Muscle layer of colon (tissue), 2 donors: ENCODE results near the gene MXRA7.
"Not testable (repeated sequence)": the region's sequence is repeated elsewhere in the genome, so short reads cannot be mapped to it uniquely, and the experiment has no call there.

Experiments
- H3K27ac ChIP-seq: one replicate; pipeline ENCODE4 v1.7.0; 2013; ENCODE audit warnings: low read depth, mild to moderate bottlenecking, low read length, moderate library complexity
- H3K27me3 ChIP-seq, 2 donors: one replicate each; pipeline ENCODE4 v1.7.0; 2013; ENCODE audit warnings: low read length in 2 of 2, mild to moderate bottlenecking in 2 of 2; ENCODE audit not compliant: insufficient read depth in 2 of 2, control insufficient read depth in 1 of 2
- H3K36me3 ChIP-seq: one replicate; pipeline ENCODE4 v1.7.0; 2013; ENCODE audit warnings: mild to moderate bottlenecking, low read length; ENCODE audit not compliant: insufficient read depth
- H3K4me1 ChIP-seq: one replicate; pipeline ENCODE4 v1.7.0; 2013; ENCODE audit warnings: mild to moderate bottlenecking, low read length; ENCODE audit not compliant: insufficient read depth
- H3K4me3 ChIP-seq, 2 donors: one replicate each; pipeline ENCODE4 v1.7.0; 2013; ENCODE audit warnings: low read length in 2 of 2, low read depth in 1 of 2, mild to moderate bottlenecking in 1 of 2, moderate library complexity in 1 of 2
- H3K9ac ChIP-seq: one replicate; pipeline ENCODE4 v1.7.0; 2013; ENCODE audit warnings: low read length
- H3K9me3 ChIP-seq: one replicate; pipeline ENCODE4 v1.7.0; 2013; ENCODE audit warnings: mild to moderate bottlenecking, low read length
- donor health status: abdominal sarcoma.
- donor health status: Adenocarcinoma of cecum.

The MXRA7 gene

GRCh38 chr17:76712321-76712720 lies 1.6 kb upstream of the MXRA7 start:
- peaks cover 50% of the 10 kb centered on the region for H3K4me1 ChIP-seq
- H3K9me3 ChIP-seq, H3K9ac ChIP-seq, H3K4me3 ChIP-seq, H3K27ac ChIP-seq, H3K27me3 ChIP-seq: not testable (repeated sequence)
- peaks cover 30% of the 10 kb centered on the region for H3K36me3 ChIP-seq

- H3K27me3 ChIP-seq, H3K36me3 ChIP-seq, H3K9me3 ChIP-seq: not testable (repeated sequence)
- H3K9ac ChIP-seq = peak overlapping the region; percentile 91
- peak overlapping the region; percentile 57 to 60 for H3K4me3 ChIP-seq
- peak overlapping the region; percentile 96 for H3K27ac ChIP-seq
- H3K4me1 ChIP-seq = peaks cover 52% of the 10 kb centered on the region
These were observed 558 bp downstream of the MXRA7 start for GRCh38 chr17:76709951-76710862.

DNA sequence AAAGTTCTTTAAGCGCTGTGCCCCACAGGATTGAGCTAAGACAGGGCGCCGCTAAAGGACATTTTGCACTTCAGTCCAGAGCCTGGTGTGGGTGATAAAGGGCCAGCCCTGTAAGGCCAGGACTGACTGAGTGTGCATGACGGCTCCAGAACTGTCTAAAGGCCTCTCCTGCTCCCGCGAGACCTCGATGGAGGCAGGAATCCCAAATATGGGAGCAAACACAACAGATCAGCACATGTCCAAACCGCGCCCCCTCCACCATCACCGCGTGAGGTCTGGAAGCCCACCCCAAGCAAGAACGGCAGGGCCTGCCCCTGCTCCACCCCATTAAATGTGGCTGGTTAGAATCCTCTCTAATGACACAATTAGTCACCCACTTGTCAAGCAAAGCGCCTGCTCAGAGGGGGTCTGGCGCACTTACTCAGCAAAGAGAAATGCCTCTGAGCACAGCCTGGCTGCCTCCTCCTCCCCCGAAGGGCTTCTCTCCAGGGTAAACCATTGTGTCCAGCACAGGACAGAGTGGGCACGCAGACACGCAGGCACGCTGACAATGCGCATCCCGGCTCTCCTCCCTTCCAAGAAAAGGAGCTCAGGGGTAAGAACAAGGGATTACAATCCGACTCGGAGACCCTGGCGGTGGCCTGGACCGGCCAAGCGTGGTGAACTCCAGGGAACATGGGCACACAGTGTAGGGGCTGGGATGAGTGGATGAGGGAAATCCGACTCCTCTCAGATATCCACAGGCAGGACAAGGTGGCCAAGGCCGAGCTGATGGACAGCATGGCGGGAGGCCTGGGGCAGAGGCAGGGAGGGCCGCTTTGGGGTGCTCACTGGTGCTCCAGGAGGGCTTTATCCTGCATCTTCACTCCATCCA lies 1.5 kb downstream of the MXRA7 start:
- peak overlapping the region; percentile 57 to 60 for H3K4me3 ChIP-seq

GRCh38 chr17:76707985-76708807 lies 2.6 kb downstream of the MXRA7 start:
- Histone ChIP-seq H3K9ac (peak overlapping the region; percentile 78), H3K4me1 (peaks cover 54% of the 10 kb centered on the region), H3K4me3 (peak overlapping the region in 1 of 2 donors; percentile 57)

More for the DNA sequence above, 1.5 kb downstream of the MXRA7 start:
- Histone ChIP-seq H3K9ac (peak overlapping the region; percentile 91), H3K4me1 (peaks cover 51% of the 10 kb centered on the region), H3K36me3 (peaks cover 6% of the 10 kb centered on the region), H3K27me3 (no peaks in the 10 kb centered on the region), H3K9me3 (no peaks in the 10 kb centered on the region), H3K27ac (peak overlapping the region; percentile 96)

GRCh38 chr17:76706817-76707216 lies 3.9 kb downstream of the MXRA7 start:
- H3K36me3 ChIP-seq = no peaks in the 10 kb centered on the region
- no peaks in the 10 kb centered on the region for H3K27me3 ChIP-seq
- H3K27ac ChIP-seq = peak overlapping the region; percentile 0
- peaks cover 61% of the 10 kb centered on the region for H3K4me1 ChIP-seq
- H3K4me3 ChIP-seq = no peak overlapping the region
- H3K9ac ChIP-seq = no peak overlapping the region
- no peaks in the 10 kb centered on the region for H3K9me3 ChIP-seq

More at GRCh38 chr17:76707985-76708807, 2.6 kb downstream of the MXRA7 start:
- Histone ChIP-seq H3K36me3 (peaks cover 6% of the 10 kb centered on the region), H3K27me3 (no peaks in the 10 kb centered on the region), H3K9me3 (no peaks in the 10 kb centered on the region), H3K27ac (peak overlapping the region; percentile 96)

GRCh38 chr17:76704805-76705204 lies 6.0 kb downstream of the MXRA7 start:
- no peaks in the 10 kb centered on the region for H3K27me3 ChIP-seq
- no peaks in the 10 kb centered on the region for H3K36me3 ChIP-seq
- H3K9ac ChIP-seq = no peak overlapping the region
- H3K4me1 ChIP-seq = peaks cover 73% of the 10 kb centered on the region
- no peak overlapping the region for H3K4me3 ChIP-seq
- peak overlapping the region; percentile 74 for H3K27ac ChIP-seq
- no peaks in the 10 kb centered on the region for H3K9me3 ChIP-seq

DNA sequence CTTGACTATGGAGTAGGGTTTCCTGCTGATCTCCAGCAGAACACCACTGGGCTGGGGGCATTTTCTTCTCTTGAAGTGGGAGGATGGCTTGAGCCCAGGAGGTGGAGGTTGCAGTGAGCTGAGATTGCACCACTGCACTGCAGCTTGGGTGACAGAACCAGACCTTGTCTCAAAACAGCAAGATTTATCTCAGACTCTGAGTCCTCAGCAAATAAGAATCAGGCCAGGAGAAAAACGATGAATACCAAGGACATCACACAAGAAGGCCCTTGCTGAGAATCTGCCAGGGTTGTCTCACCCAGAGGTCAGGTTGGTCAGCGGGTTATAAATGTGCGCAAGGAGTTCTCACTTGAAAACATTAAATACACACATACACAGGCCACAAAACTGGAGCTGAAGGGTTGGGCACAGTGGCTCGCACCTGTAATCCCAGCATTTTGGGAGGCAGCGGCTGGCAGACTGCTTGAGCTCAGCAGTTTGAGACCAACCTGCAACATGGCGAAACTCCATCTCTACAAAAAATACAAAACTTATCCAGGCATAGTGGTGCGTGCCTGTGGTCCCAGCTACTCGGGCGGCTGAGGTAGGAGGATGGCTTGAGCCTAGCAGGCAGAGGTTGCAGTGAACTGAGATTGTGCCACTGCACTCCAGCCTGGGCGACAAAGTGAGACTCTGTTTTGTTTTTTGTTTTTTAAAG lies 7.7 kb downstream of the MXRA7 start:
- Histone ChIP-seq H3K4me3 (no peak overlapping the region), H3K9me3 (no peaks in the 10 kb centered on the region), H3K9ac (no peak overlapping the region), H3K27ac (no peak overlapping the region), H3K36me3 (no peaks in the 10 kb centered on the region), H3K4me1 (peaks cover 80% of the 10 kb centered on the region), H3K27me3 (no peaks in the 10 kb centered on the region)

DNA sequence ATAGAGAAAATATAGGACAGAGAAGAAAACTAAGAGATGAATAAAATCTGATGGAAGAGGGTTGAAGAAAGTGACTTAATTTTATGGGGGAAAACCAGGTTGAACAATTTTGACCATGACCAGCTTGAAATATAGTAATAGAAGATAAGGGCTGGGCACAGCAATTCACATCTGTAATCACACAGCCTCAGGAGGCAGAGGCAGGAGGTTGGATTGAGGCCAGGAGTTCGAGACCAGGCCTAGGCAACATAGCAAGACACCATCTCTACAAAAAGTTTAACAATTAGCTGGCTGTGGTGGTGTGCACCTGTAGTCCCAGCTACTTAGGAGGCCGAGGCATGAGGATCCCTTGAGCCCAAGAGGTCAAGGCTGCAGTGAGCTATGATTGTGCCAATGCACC lies 8.7 kb downstream of the MXRA7 start:
- Histone ChIP-seq H3K27ac (peak overlapping the region; percentile 92), H3K4me3 (no peak overlapping the region), H3K4me1 (peaks cover 80% of the 10 kb centered on the region), H3K9me3 (no peaks in the 10 kb centered on the region), H3K27me3 (no peaks in the 10 kb centered on the region), H3K36me3 (no peaks in the 10 kb centered on the region), H3K9ac (peak overlapping the region; percentile 73)

- Histone ChIP-seq H3K4me3 (peak overlapping the region; percentile 15 to 49), H3K4me1 (peaks cover 80% of the 10 kb centered on the region), H3K27ac (peak overlapping the region; percentile 92), H3K9ac (peak overlapping the region; percentile 73), H3K9me3 (no peaks in the 10 kb centered on the region), H3K27me3 (no peaks in the 10 kb centered on the region), H3K36me3 (no peaks in the 10 kb centered on the region)
These were observed 9.2 kb downstream of the MXRA7 start for GRCh38 chr17:76701471-76701967.

GRCh38 chr17:76700617-76701470 lies 9.9 kb downstream of the MXRA7 start:
- H3K4me3 ChIP-seq = peak overlapping the region; percentile 15 to 49
- no peaks in the 10 kb centered on the region for H3K36me3 ChIP-seq
- peak overlapping the region; percentile 73 for H3K9ac ChIP-seq
- peak overlapping the region; percentile 92 for H3K27ac ChIP-seq
- H3K9me3 ChIP-seq = no peaks in the 10 kb centered on the region
- peaks cover 81% of the 10 kb centered on the region for H3K4me1 ChIP-seq
- no peaks in the 10 kb centered on the region for H3K27me3 ChIP-seq
